Stimulated activated CD8-positive, alpha-beta memory T cell treated with anti-CD3 and anti-CD28 coated beads, Interleukin-4, amount 100 ng/mL, for 1 hour (primary cell): ENCODE measurements around the gene NAGA.
"Not testable (repeated sequence)": the region's sequence is repeated elsewhere in the genome, so short reads cannot be mapped to it uniquely, and the experiment has no call there.

Source experiments
- DNase-seq, 2 donors: peaks; one replicate each; pipeline ENCODE4 v3.0.0-alpha.2; 2020; ENCODE audit warnings: low read depth in 2 of 2, low spot score in 1 of 2

NAGA gene

DNA sequence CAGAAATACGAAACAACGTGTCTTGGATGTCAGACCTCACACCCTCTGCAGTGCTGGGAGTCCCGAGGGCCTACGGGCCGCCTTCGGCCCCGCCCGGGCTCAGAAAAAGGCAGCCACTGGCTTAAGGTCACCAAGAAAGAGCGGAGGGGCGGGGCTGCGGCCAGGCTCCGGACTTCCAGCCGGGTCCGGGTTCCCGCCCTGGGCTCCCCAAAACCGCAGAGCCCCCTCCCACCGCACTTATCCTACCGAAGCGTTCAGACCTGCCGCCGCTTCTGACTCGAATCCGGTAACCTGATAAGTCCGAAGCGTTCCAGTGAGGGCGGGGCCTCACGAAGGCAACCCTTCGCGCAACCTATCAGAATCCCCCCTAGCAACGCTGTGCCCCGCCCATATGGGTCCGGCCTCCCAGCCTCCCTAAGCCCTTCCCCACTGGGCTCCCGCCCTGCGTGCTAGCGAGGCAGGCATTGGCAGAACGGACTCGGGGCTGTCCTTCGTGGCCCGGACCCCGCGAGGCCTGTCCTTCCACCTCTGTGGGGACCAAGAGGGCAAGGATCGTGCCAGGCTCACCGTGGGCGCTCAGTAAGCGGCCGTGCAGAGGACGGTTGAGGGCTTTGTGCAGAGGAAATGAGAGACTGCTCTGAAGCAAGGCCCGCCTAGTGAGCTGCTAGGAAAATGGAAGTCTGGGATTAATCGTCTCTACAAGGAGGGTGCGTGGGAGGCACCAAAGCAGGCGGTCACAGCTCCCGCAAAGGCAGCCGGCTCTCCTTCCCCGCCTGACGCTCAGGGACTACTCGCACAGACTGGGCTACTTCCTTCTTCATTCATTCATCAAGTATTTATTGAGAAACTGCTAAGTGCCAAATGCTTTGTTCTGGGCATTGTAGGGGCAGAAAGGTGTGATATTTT lies at the start of gene NAGA:
Gene NAGA (minus strand): TSS at position 296 of the 906 bp plus-strand sequence. CDS start 515 bp downstream, outside the sequence.
- DNase-seq: peak; percentile 69 to 81

DNA sequence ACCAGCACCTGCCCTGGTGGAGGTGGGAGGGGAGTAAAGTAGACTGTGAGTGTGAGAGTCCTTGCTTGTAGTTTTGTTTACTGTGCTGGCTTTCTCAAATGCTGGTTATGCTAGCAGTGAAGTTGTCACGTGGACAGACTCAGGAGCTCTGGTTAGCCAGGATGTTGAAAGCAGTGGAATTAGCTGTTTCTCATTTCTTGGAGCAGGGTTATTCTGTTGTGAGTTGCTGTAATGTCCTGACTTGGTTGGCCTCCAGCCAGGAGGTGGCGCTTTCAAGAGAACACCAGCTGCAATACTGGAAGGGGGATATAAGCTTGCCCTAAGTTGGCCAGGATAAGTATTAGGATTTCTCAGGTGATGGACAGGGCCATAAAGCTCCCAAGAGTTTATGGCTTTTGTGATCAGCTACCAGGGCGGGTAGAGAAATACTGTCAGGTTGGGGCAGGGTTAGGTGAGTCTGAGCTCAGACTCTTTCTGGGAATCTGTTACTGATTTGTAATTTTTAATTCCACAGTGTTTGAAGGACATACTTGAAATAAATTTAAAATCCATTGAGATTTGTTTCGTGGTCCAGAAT lies 46.3 kb upstream of the NAGA start:
- DNase-seq: no peak

DNA sequence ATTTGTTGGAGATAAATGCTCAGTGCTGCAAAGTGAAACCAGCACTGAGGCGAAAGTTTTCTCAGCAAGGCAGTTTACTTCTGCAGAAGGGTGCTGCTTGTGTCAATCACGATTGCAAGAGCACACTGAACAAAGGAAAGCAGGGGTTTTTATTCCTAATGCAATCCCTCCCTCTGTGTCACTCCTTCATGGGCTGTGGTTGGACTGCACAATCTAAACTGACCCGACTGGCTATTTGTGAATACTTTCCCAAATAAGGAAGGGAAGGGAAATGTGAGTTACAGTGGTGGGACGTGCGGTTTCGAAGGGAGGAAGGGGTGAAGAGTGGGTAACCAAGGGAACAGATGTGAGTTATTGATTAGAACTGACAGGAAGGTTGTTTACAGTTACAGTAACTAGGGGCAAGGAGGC lies 44.8 kb upstream of the NAGA start:
- DNase-seq: not testable (repeated sequence)

DNA sequence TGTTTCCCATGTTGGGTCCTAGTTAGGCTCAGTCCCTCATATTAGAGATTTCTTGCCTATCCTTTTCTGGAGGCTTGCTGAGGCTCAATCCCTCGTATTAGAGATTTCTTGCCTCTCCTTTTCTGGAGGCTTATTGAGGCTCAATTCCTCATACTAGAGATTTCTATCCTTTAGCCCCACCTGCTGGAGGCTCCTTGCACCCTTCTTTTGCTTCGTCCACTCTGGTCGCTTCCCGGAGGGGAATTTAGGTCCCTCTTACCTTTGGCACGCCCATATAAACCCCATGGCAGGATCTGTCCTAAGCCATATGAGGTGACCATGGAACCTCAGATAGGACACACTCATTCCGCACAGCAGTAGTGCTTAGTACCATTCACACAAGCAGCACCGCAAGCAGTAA lies 44.1 kb upstream of the NAGA start:
- no peak for DNase-seq

DNA sequence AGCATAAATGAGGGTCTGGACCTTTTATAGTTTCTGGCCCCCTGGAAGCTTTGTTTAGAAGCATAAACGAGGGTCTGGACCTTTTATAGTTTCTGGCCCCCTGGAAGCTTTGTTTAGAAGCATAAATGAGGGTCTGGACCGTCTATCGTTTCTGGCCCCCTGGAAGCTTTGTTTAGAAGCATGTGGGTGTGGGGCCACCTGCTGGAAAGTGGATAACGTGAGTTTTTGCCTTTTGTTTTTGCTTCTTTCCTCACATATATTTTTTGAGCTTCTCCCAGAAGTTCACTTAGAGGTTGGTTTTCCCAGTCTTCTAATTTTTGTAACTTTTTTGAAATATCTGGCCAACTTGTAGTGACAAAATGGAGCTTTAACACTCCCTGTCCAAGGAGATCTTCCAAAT lies 42.2 kb upstream of the NAGA start:
- DNase-seq: not testable (repeated sequence)

DNA sequence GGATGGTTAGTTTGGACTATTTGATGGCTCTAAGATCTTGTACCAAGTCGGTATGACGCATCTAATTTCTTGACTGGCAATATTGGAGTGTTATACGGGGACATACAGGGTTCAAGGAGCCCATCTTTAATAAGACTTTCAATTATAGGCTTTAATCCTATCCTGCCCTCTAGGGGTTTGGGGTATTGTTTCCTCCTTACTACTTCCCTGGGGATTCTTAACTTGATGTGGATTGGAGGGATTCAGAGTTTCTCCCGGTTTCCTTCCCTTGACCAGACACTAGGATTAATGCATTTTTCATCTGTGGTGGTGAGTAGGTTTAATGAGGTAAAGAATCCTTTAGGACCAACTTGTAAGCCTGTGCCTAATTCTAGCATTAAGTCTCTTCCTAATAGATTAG lies 41.2 kb upstream of the NAGA start:
- DNase-seq: no peak

DNA sequence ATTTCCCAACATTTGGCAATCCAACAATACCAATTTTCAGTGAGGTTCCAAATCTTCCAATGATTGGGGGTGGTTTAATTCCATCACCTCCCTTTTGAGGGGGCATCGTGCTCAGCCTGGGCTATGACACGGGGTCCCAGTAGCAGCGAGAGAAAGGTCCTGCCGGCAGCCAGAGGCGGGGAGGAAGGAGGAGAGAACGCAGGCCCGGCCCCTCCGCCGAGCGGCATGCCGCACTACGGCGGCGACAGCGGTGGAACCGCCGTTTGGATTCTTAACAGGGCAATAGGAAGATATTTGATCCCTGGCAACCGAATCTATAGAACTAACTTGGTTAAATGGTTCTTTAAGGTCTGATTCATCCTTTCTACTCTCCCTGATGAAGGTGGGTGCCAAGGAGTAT lies 38.2 kb upstream of the NAGA start:
- no peak for DNase-seq

DNA sequence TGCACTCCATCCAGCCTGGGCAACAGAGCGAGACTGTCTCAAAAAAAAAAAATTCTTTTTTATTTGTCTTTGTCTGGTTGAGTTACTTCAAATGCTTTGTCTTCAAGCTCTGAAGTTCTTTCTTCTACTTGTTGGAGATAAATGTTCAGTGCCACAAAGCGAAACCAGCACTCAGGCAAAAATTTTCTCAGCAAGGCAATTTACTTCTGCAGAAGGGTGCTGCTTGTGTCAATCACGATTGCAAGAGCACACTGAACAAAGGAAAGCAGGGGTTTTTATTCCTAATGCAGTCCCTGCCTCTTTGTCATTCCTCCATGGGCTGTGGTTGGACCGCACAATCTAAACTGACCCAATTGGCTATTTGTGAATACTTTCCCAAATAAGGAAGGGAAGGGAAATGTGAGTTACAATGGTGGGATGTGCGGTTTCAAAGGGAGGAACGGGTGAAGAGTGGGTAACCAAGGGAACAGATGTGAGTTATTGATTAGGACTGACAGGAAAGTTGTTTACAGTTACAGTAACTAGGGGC lies 33.8 kb upstream of the NAGA start:
- DNase-seq: not testable (repeated sequence)

DNA sequence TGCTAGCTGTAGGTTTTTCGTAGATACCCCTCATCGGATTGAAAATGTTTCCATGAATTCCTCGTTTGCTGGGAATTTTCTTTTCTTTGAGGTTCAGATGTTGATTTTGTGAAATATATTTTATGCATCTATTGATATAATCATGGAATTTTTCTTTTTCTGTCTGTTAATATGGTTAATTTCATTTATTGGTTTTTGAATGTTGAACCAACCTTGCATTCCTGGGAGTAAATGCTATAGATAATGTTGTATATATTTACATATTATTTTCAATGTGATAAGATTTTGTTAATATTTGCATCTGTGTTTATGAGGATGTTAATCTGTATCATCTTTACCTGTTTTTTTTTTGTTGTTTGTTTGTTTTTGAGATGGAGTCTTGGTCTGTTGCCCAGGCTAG lies 30.6 kb upstream of the NAGA start:
- no peak for DNase-seq

DNA sequence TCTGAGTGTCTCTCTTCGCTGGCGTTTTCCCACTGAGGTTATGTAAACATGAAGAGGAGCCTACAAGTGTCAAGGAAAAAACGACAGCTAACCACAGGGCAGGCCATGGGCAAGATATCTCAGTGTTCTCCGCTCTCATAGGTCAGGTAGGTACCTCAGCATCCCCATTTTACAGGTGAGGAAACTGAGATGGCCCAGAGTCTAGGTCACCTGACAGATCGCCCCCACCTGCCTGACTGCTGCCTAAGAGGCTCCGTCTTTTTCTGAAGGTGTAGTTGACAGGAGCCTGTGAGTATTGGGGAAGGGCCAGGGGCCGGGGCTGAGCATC lies 20.8 kb upstream of the NAGA start:
- no peak for DNase-seq

DNA sequence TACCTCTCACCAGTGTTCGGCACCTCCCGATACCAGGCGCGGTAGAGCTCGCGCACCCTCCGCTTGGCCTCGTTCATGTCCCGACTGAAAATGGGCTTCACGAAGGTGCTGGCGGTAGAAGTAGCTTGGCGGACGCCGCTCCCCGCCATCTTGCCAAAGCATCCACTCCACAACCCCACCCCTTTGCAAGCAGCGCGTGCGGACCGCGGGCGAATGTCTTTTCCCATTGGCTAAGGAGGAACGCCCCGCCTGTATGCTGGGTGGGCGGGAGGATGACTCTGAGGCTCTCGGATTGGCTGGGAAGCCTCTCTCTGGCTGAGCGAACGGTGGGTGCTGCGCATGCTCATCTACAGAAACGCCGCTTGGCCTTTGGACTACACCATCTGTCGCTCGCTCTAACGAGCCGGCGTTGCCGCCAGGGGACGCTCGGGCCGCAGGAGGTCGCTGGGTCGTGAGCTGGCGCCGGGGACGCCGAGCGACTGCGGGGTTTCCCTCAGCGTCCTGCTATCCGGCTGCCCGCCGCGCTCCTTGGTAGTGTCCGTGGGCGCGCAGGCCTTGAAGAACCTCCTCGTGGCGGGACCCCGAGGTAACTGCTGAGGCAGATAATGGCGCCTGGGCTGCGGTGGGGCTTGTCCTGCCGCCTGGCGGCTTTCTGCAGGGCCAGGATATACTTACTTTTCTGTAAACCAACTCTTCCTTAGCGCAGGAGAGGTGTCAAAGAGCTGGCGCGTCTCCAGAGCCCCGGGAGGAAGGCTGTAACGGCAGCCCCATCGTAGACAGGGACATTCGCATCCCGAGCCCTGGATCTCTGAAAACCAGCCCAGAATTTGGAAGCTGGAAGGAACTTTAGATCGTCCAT lies 20.2 kb upstream of the NAGA start, which contains the start of gene NDUFA6:
Gene NDUFA6 (minus strand): TSS at position 177 of the 859 bp plus-strand sequence. CDS start 28 bp downstream, at position 149.
- DNase-seq: peak; percentile 91 to 97

DNA sequence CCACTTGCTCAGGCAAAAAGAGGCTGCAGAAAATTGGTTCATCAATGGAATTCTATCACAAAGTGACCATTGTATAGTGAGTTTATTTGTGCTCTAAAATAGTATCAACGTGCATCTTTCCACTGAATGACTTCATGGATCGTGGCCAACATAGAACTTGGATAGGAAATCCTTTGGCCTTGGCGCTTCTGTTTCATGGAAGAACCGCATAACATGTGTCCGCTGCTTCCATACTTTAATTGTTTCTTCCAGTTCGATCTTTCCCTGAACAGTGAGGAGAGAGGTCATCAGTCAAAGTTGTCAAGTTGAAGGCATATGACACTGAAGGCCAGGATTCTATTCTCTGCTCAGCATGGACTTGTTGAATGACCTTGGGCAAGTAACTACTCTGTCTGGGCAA lies 15.4 kb upstream of the NAGA start:
- no peak for DNase-seq

DNA sequence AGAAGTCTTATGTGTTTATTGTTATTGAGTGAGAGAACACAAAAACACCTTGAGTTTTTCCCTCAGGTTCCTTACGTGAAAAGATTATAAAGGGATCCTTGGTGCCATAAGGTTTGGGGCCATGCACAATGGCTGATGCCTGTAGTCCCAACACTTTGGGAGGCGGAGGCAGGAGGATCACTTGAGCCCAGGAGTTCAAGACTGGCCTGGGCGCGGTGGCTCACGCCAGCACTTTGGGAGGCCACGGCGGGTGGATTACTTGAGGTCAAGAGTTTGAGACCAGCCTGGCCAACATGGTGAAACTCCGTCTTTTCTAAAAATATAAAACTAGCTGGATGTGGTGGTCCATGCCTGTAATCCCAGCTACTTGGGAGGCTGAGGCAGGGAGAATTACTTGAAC lies 14.3 kb upstream of the NAGA start:
- DNase-seq: no peak

DNA sequence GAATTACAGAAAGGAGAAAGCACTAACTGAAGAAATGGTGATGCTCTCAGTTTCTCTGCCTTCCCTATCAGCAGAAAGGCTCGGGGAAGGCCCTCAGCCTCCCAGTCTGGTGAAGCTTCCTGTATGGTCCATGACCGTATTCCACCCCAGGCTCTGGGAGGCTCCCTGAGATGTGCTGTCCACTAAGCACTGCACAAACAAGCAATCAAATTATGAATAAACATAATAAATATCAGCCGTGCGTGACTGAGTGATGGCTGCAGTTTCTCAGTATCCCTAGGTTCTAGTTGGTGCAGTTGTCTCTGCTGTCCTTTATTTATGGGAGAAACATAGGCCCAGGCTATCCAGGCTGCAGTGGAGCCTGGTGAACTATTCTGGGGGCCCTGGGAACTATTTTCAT lies 12.5 kb upstream of the NAGA start:
- no peak for DNase-seq

DNA sequence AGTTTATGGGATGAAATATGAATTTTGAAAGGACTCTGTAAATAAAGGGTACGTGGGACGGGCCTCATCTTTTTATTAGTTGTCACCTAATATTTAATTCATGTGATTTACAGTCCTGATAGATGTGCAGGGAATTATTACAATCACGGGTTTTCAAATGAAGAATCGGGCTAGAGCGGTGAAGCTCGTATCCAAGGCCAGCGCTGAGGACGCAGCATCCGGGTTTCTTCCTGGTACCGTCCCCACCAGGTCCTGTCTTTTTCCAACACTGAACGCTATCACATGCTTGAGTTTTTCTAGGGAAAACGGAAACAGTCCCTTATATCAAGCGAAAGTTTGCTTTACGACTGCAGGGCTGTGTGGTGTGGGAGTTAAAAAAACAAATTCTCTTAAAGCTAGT lies 9.7 kb upstream of the NAGA start:
- no peak for DNase-seq

DNA sequence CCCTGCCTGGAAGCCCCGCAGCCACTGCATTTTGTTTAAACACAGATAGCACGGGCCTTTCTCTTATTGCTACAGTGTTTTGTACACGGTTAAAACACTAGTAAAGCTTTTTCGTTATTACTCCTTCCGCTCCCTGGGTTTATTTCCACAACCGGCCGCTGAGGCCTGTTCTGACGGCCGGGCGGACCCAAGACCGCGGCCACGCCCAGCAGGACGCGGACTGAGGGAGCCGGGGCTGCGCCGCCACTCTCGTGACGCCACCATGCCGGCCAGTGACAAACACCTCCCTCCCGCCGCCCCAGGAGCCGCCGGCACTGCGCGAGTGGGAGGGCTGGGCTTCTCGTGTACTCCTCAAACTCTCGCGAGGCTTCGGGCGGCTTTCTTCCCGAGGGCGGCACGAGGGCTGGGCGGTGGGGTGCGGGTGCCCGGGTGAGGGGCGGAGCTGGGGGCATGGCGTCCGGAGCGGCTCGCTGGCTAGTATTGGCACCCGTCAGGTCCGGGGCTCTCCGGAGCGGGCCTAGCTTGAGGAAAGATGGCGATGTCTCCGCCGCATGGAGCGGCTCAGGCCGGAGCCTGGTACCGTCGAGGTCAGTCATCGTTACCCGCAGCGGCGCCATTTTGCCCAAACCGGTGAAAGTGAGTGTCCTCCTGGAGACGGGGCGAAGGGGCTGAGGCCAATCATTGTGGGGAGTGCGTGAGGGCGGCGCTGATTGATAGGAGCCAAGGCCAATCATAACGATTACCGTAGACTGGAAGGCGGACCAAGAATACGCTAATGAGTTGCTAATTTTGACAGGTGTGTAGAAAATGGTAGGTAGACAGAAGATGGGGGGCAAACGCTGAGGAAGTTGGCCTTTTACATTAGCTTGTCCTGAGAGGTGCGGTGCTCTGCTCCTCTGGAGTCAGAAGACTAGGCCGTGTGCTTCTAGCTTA lies 9.0 kb upstream of the NAGA start, which contains the start of gene SMDT1:
Gene SMDT1 (plus strand): TSS at position 382 of the 933 bp plus-strand sequence. CDS start 69 bp downstream, at position 451.
- peak; percentile 97 for DNase-seq

DNA sequence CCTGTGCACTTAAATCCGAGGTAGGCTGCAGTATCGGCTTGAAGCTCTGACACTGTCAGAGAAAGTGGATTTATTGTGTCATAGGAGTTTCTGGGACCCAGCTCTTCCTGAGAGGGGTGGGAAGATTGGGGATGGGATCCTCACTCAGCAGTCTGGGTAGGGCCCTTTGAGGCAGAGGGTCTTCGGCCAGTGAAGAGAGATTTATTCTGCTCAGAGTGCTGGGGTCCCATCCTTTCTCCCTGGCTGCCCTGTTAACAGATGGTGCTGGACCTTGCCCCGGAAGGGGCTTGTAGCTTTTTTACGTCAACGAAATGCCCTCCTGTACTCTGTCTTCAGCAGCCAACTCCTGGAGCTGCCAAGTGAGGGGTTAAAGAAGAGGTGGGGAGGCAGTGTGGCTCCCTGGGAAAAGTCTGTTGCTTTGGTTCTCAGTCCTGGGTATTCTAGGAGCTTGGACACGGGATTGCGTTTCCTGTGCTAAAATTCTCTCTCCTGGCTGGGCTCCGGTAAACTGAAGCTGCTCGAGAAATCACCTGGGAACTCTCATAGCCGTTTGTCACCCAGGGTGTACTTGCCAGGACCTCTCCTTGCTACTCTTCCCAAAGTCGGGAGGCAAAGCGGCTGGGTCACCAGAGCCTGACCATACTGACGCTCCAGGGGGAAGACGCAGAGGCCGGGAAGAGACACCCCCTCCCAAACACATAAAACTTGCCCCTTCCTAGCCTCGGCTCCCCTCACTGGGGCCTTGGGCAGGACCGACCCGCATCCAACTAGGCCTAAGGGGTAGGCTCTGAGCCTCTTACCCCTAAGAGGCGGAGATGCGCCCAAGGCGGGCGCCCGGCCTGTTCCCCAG lies 8.1 kb upstream of the NAGA start:
- DNase-seq: no peak

DNA sequence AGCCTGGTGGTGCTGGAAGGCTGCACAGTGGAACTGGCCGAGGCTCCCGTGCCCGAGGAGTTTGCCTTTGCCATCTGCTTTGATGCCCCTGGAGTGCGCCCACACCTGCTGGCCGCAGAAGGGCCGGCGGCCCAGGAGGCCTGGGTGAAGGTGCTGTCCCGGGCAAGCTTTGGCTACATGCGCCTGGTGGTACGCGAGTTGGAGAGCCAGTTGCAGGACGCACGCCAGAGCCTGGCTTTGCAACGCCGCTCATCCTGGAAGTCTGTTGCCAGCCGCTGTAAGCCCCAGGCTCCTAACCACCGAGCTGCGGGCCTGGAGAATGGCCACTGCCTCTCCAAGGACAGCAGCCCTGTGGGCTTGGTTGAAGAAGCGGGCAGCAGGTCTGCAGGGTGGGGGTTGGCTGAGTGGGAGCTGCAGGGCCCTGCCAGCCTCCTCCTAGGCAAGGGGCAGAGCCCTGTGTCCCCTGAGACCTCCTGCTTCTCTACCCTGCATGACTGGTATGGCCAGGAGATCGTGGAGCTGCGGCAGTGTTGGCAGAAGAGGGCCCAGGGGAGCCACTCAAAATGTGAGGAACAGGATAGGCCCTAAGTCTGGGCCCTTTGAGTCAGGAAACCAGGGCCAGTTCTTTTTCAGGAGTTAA lies 7.0 kb upstream of the NAGA start:
- DNase-seq: no peak
